Brain microvascular endothelial cell (primary cell): ENCODE results near the gene RFC4.
"Not testable (repeated sequence)": the region's sequence is repeated elsewhere in the genome, so short reads cannot be mapped to it uniquely, and the experiment has no call there.

Experiments
- DNase-seq: peaks from one replicate; pipeline ENCODE4 v3.0.0-alpha.2; 2020
- H3K27ac ChIP-seq: fragments of 250-450 bp; sonication (Bioruptor Pico); 2 replicates; pipeline ENCODE4 v1.5.1; 2020; ENCODE audit warnings: mild to moderate bottlenecking, moderate library complexity
- H3K27me3 ChIP-seq: fragments of 250-450 bp; sonication (Bioruptor Pico); replicated peaks from 2 replicates; pipeline ENCODE4 v1.5.1; 2020; ENCODE audit warnings: mild to moderate bottlenecking
- H3K36me3 ChIP-seq: fragments of 250-450 bp; sonication (Bioruptor Pico); replicated peaks from 2 replicates; pipeline ENCODE4 v1.5.1; 2020; ENCODE audit warnings: mild to moderate bottlenecking
- H3K4me3 ChIP-seq: 2 replicates; pipeline ENCODE4 v1.5.1; 2011; ENCODE audit warnings: low read depth, mild to moderate bottlenecking, control low read depth, low read length, moderate library complexity
- CTCF ChIP-seq: IDR thresholded peaks from 2 replicates; pipeline ENCODE4 v1.5.1; 2011; ENCODE audit warnings: low read depth, mild to moderate bottlenecking, moderate library complexity, low read length, control low read depth, inconsistent platforms; ENCODE audit errors: missing control alignments
- in situ Hi-C: cut with HindIII; loops from 2 replicates; pipeline ENCODE4 v1.10.0; 2017; ENCODE audit warnings: low sequenced_read_pairs, low pct_ligation_motif_present

Gene RFC4

DNA sequence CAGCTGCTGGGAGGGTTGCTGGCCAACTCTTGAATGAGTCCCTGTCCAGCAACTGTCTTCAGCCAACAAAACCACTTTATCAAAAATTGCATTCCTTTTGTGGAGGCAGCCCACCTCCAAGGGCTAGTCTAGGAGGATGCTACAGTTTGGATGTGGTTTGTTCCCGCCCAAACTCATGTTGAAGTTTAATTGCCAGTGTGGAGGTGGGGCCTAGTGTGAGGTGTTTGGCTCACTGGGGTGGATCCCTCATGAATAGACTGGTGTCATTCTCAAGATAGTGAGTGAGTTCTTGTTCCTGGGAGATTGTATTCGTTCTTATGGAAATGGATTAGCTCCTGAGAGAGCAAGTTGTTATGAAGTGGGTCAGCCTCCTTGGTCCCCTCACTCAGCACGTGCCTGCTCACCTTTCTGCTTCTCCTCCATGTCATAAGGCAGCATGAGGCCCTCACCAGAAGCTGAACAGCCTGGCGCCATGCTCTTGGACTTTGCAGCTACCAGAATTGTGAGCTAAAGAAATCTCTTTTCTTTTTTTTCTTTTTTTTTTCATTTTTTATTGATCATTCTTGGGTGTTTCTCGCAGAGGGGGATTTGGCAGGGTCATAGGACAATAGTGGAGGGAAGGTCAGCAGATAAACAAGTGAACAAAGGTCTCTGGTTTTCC lies 4.2 kb upstream of the RFC4 start:
- no peaks in the 10 kb centered on the region for H3K36me3 ChIP-seq
- DNase-seq, result no peak
- H3K27me3 ChIP-seq, result no peaks in the 10 kb centered on the region
- in situ Hi-C loops, result loop anchor here (25.0 kb wide), 1 partner anchor 198 kb away; the partner anchor contains the start of gene AHSG
- H3K27ac ChIP-seq, result no peak overlapping the region
- no peak for TF ChIP-seq CTCF
- no peak overlapping the region for H3K4me3 ChIP-seq

DNA sequence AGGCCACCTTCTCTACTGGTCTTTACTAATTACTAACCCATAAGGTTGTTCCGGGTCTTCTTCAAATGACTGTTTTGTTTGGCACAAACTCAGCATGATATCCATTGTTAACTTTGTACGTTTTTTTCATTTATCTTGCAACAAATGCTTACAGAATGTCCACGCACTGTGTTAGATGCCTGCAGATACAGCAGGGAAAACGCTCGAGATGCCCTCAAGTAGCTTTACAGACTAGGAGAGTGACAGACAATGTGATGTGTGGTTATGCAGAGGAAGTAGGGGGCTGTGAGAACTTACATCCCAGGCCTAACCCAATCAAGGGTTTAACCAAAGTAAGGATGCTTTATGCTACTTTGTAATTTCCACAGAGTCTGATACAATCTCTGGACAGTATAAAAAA lies 949 bp upstream of the RFC4 start:
- no peak for DNase-seq
- Histone ChIP-seq H3K27ac (no peak overlapping the region), H3K36me3 (no peaks in the 10 kb centered on the region), H3K4me3 (peak overlapping the region; percentile 88), H3K27me3 (no peaks in the 10 kb centered on the region)
- no peak for TF ChIP-seq CTCF
- in situ Hi-C loops, result loop anchor here (25.0 kb wide), 1 partner anchor 195 kb away; the partner anchor contains the start of gene AHSG

DNA sequence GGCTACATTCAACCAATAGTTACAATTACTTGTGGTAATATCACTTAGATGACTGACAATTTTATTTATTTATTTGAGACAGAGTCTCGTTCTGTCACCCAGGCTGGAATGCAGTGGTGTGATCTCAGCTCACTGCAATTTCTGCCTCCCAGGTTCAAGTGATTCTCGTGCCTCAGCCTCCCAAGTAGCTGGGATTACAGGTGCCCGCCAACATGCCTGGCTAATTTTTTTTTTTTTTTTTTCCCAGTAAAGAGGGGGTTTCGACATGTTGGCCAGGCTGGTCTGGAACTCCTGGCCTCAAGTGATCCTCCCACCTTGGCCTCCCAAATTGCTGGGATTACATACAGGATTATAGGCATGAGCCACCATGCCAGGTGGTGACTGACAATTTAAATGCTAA lies 2.8 kb downstream of the RFC4 start:
- not testable (repeated sequence) for DNase-seq, H3K36me3 ChIP-seq, H3K27ac ChIP-seq, H3K27me3 ChIP-seq, H3K4me3 ChIP-seq
- in situ Hi-C loops, result loop anchor here (25.0 kb wide), 1 partner anchor 191 kb away; the partner anchor contains the start of gene AHSG

DNA sequence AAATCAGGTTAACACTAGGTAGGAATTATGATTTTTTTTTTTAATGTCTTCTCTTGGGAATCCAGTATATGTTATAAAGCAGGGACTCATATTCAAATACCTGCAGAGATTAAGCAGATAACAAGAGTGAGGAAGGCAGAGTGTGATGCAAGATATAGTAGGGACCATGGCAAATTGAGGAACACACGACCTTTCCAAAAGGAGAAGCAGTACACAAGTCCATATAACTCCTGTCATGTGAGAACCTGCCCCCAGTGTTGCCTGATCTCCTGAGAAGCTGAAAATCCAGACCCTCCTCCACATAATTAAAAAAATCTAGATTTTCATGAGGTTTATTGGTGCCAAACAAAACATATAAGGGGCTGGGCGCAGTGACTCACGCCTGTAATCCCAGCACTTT lies 3.6 kb downstream of the RFC4 start:
- no peaks in the 10 kb centered on the region for H3K27me3 ChIP-seq
- H3K27ac ChIP-seq, result no peak overlapping the region
- no peak for DNase-seq
- no peak for TF ChIP-seq CTCF
- in situ Hi-C loops, result loop anchor here (25.0 kb wide), 1 partner anchor 190 kb away; the partner anchor contains the start of gene AHSG
- peaks cover 5% of the 10 kb centered on the region for H3K36me3 ChIP-seq
- no peak overlapping the region for H3K4me3 ChIP-seq

- Histone ChIP-seq H3K4me3 (no peak overlapping the region), H3K36me3 (peaks cover 9% of the 10 kb centered on the region), H3K27me3 (no peaks in the 10 kb centered on the region), H3K27ac (no peak overlapping the region)
- in situ Hi-C loops, result loop anchor here (25.0 kb wide), 1 partner anchor 188 kb away; the partner anchor contains the start of gene AHSG
- DNase-seq, result no peak
- TF ChIP-seq CTCF, result no peak
Observed at GRCh38 chr3:186800285-186800684, 6.0 kb downstream of the RFC4 start.

DNA sequence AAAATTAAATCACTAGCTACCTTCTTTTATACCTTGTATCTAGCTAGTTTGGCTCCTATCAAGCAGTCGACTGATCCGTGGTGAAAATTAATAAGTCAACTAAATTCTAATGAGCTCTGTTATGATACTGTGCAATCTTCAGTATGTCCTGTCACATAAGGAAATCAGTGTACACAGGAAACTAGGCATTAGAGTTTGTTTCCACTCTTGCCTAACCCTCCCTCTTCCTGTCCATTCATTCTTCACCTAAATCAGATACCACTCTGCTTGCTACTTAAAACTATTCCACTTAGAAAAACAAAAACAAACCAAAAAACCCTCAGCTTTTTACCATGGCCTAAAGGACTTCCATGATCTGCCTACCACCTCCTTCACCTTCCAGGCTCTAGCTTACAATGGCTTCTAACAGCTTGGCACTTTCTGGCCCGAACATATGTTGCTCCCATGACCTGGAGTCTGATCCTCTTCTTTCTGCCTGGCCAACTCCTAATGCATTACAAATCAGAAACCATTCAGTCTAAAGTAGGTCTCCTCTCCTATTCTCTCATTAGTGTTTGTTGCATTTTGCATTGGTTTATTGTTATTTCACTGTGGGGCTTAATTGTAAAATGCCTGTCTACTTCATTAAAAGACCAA lies 7.9 kb downstream of the RFC4 start:
- no peak for DNase-seq
- in situ Hi-C loops, result no loop called here
- TF ChIP-seq CTCF, result no peak
- Histone ChIP-seq H3K4me3 (no peak overlapping the region), H3K27ac (no peak overlapping the region), H3K27me3 (no peaks in the 10 kb centered on the region), H3K36me3 (peaks cover 9% of the 10 kb centered on the region)
